ENCODE measurements around the gene TMCO4. TPM values are rescaled to one million over a fixed set of nuclear protein-coding genes. Genes with fewer than 3 reads are reported as not detected.
"Not testable (repeated sequence)": the region's sequence is repeated elsewhere in the genome, so short reads cannot be mapped to it uniquely, and the experiment has no call there.

The TMCO4 gene
- total RNA-seq, 2 donors from 2014 or later, result 26.9 to 44.1 TPM

GRCh38 chr1:19793360-19794046 is 6.2 kb downstream of the TMCO4 start:
- Histone ChIP-seq H3K27me3 (no peaks in the 10 kb centered on the region), H3K27ac (no peak overlapping the region), H3K9me3 (no peaks in the 10 kb centered on the region), H3K36me3 (peaks cover 3% of the 10 kb centered on the region), H3K4me3 (no peak overlapping the region), H3K4me1 (no peaks in the 10 kb centered on the region), H3K9ac (ENCODE audit: low read depth in 2 of 2, low read length in 2 of 2) (no peak overlapping the region)
- no peak for DNase-seq
- intact Hi-C loops (cut with DNase I), result no loop called here
- TF ChIP-seq CTCF (IDR thresholded peaks at IDR 0.05), result no peak

- TF ChIP-seq CTCF (IDR thresholded peaks at IDR 0.05), result no peak
- Histone ChIP-seq H3K9me3 (no peaks in the 10 kb centered on the region), H3K4me1 (no peaks in the 10 kb centered on the region), H3K9ac (ENCODE audit: low read depth in 2 of 2, low read length in 2 of 2) (no peak overlapping the region), H3K27ac (no peak overlapping the region), H3K4me3 (no peak overlapping the region), H3K27me3 (no peaks in the 10 kb centered on the region), H3K36me3 (peaks cover 3% of the 10 kb centered on the region)
- DNase-seq, result no peak
- intact Hi-C loops (cut with DNase I), result no loop called here
Observed at GRCh38 chr1:19792237-19793002, 7.3 kb downstream of the TMCO4 start.

- H3K4me3 ChIP-seq; H3K4me1 ChIP-seq; H3K9me3 ChIP-seq; DNase-seq; H3K9ac ChIP-seq (ENCODE audit: low read depth in 2 of 2, low read length in 2 of 2); H3K27me3 ChIP-seq; H3K36me3 ChIP-seq; H3K27ac ChIP-seq; intact Hi-C loops (cut with DNase I): not testable (repeated sequence)
Observed at GRCh38 chr1:19790061-19790975, 9.4 kb downstream of the TMCO4 start.

- Histone ChIP-seq H3K4me3 (no peak overlapping the region), H3K36me3 (peaks cover 7% of the 10 kb centered on the region), H3K9me3 (no peaks in the 10 kb centered on the region), H3K9ac (ENCODE audit: low read depth in 2 of 2, low read length in 2 of 2) (no peak overlapping the region), H3K27ac (no peak overlapping the region), H3K4me1 (no peaks in the 10 kb centered on the region), H3K27me3 (no peaks in the 10 kb centered on the region)
- no peak for TF ChIP-seq CTCF (IDR thresholded peaks at IDR 0.05)
- intact Hi-C loops (cut with DNase I), result no loop called here
- no peak for DNase-seq
Observed at GRCh38 chr1:19786988-19787423, 12.7 kb downstream of the TMCO4 start.

GRCh38 chr1:19785660-19786059 is 14.1 kb downstream of the TMCO4 start:
- H3K27ac ChIP-seq, result no peak overlapping the region
- no peaks in the 10 kb centered on the region for H3K4me1 ChIP-seq
- H3K4me3 ChIP-seq, result no peak overlapping the region
- no peak for TF ChIP-seq CTCF (IDR thresholded peaks at IDR 0.05)
- H3K36me3 ChIP-seq, result peaks cover 4% of the 10 kb centered on the region
- intact Hi-C loops (cut with DNase I), result no loop called here
- no peak overlapping the region for H3K9ac ChIP-seq (ENCODE audit: low read depth in 2 of 2, low read length in 2 of 2)
- H3K9me3 ChIP-seq, result no peaks in the 10 kb centered on the region
- no peaks in the 10 kb centered on the region for H3K27me3 ChIP-seq
- DNase-seq, result no peak
